ENCODE measurements around the gene RABL6.

DNA sequence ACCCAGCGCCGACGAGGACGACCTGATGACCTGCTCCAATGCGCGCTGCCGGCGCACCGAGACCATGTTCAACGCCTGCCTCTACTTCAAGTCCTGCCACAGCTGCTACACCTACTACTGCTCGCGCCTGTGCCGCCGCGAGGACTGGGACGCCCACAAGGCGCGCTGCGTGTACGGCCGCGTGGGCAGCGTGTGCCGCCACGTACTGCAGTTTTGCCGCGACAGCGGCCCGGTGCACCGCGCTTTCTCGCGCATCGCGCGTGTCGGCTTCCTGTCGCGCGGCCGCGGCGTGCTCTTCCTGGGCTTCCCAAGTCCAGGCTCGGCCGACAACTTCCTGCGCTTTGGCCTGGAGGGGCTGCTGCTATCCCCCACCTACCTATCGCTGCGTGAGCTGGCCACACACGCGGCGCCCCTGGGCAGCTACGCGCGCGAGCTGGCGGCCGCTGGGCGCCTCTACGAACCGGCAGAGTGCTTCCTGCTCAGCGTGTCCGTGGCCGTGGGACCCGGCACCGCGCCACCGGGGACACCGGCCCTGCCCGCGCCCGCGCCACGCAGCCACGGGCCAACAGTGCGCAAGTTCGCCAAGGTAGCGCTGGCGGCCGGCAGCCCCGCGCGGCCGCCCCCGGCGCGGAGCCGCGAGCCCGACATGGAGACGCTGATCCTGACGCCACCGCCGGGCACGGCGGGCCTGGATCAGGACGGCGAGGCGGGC, 38.8 kb downstream of the RABL6 start:
- TF ChIP-seq POLR2A (IDR thresholded peaks at IDR 0.05; ENCODE audit: low read length) (no peak), GATA1 (IDR thresholded peaks at IDR 0.05; ENCODE audit: low read depth, low read length) (no peak)

Data from erythroblast (primary cell).